Measurements from ENCODE around the gene GSTO2. TPM values are rescaled to one million over a fixed set of nuclear protein-coding genes. Genes with fewer than 3 reads are reported as not detected.

GSTO2 gene
- total RNA-seq, 4 donors from 2014 or later: 0.12 to 1.4 (median 0.54) TPM

GRCh38 chr10:104334965-104335650 lies 66.1 kb downstream of the GSTO2 start:
- no peak for ATAC-seq (ENCODE audit: low FRiP score)
- TF ChIP-seq, protein P1, sequence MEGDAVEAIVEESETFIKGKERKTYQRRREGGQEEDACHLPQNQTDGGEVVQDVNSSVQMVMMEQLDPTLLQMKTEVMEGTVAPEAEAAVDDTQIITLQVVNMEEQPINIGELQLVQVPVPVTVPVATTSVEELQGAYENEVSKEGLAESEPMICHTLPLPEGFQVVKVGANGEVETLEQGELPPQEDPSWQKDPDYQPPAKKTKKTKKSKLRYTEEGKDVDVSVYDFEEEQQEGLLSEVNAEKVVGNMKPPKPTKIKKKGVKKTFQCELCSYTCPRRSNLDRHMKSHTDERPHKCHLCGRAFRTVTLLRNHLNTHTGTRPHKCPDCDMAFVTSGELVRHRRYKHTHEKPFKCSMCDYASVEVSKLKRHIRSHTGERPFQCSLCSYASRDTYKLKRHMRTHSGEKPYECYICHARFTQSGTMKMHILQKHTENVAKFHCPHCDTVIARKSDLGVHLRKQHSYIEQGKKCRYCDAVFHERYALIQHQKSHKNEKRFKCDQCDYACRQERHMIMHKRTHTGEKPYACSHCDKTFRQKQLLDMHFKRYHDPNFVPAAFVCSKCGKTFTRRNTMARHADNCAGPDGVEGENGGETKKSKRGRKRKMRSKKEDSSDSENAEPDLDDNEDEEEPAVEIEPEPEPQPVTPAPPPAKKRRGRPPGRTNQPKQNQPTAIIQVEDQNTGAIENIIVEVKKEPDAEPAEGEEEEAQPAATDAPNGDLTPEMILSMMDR (IDR thresholded peaks at IDR 0.05): no peak
- DNase-seq (ENCODE audit: low spot score): peak; percentile 17

GRCh38 chr10:104336821-104337467 lies 68.0 kb downstream of the GSTO2 start:
- no peak for DNase-seq (ENCODE audit: low spot score)
- TF ChIP-seq, protein P1 (IDR thresholded peaks at IDR 0.05): no peak
- ATAC-seq (ENCODE audit: low FRiP score): no peak

DNA sequence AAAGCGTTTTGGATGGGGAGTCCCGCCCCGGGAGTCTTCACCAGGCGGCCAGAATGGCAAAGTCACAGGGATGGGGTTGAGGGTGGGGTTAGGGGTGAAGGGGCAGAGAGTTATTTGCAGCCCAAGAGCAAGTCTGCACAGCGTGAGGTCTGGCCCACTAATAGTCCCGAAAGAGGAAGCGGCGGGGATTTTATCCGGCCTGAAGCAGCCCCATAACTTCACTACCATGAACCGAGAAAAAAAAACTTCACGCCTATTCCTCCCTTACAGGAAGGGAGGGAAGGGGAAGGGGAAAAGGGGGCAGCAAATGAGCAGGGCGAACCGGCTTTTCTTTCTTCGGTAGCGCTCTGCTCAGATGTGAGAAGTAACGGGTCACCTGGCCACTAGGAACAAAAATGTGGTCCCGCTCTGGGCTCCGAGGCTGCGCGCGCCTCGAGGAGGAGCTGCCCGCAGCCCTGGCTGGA lies 68.6 kb downstream of the GSTO2 start:
- ATAC-seq (ENCODE audit: low FRiP score): no peak
- DNase-seq (ENCODE audit: low spot score): no peak
- TF ChIP-seq, protein P1 (IDR thresholded peaks at IDR 0.05): no peak

DNA sequence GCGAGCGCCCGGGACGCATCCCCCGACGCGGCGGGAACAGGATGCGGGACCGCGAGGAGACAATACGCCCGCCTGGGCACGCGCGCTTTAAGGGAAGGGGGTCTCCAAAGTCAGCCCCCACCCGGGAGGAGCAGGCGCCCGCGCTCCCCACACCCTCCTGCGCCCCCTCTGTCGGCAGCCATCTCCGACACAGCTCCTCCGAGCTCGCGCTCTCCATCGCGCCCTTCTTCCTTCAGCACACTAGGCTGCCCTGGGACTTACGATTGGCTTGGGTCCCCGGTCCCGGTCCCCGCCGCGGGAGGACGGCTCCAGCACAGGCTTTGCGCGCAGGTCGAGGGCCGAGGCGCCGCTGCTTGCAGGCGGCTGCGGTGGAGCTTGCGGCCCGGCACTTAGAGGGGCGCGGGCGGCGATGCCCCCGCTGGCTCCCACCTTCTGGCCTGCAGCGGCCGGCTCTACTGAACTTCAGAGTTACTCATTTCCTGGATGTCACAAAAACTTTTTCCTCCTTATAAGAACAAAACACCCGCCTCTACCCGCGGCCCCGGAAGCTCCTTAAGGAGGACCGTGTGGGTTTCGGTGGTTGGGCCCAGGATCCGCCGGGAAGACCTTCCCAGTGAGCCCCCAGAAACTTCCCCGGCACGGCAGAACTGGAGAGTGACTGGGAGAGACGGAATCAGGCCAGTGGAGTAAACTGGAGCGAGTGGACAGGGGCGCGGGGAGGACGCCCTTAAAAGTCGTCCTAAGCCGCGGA lies 69.2 kb downstream of the GSTO2 start, which contains the start of gene ITPRIP:
TSS of gene ITPRIP (minus strand) at position 481 of the 751 bp plus-strand sequence. CDS start 22,414 bp downstream, outside the sequence.
- peak; percentile 74 for DNase-seq (ENCODE audit: low spot score)
- peak; percentile 77 for ATAC-seq (ENCODE audit: low FRiP score)
- TF ChIP-seq, protein P1 (IDR thresholded peaks at IDR 0.05): no peak

DNA sequence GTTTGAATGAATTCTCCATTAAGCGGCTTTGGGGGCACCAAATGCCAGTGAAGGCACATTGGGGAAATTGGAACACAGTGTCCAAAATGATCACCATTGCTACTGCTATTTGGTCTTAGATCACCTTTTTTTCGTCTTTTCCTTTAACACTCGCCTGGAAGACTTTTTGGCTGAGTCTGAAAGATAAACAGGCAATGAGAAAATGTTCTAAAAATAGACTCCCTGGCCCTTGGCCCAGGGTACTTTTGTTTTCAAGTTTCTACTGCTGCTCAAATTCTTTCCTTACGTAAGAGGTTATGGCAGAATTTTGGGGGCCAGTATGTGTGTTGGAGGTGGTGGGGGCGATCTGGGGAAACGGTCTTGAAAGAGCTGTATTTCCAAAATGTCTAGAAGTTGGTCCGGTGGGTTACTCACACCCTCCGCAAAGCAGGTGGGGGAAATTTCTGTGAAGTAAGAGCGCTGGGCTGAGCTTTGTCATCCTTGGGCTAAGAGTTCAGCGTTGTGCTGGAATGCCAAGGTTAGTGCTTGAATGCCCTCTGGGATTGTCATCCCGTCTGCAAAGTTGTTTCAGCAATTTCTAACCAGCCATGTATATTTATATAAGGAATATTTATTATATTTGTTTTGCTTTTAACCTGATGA lies 70.6 kb downstream of the GSTO2 start:
- TF ChIP-seq, protein P1 (IDR thresholded peaks at IDR 0.05): no peak
- ATAC-seq (ENCODE audit: low FRiP score) (peak; percentile 83), DNase-seq (ENCODE audit: low spot score) (no peak)

DNA sequence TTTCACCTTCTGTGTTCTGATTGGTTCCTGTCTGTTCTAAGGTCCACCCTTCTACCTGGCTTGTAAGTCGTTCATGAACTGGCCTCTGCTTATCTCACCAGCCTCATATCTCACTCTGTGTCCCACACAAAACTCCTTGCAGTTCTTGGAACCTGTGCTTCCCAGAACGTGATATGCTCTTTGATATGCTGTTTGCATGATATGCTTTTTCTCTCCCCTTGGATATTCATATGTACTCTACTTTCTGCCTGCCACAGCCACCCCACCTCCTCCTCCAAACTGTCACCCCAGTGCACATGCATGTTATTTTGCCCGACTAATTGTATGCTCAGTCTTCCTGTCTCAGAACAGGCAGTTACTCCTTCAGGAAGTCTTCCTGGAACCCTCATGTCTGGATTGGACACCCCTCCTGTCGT lies 71.1 kb downstream of the GSTO2 start:
- DNase-seq (ENCODE audit: low spot score) (no peak), ATAC-seq (ENCODE audit: low FRiP score) (no peak)
- TF ChIP-seq, protein P1 (IDR thresholded peaks at IDR 0.05): no peak

Data from omental fat pad (tissue), 4 donors.